Measurements from ENCODE around the gene HFM1.
"Not testable (repeated sequence)": the region's sequence is repeated elsewhere in the genome, so short reads cannot be mapped to it uniquely, and the experiment has no call there.

The HFM1 gene

GRCh38 chr1:91404151-91405012 is at the start of gene HFM1:
Gene HFM1 (minus strand): TSS chr1:91404837. CDS start chr1:91401082, 3,755 bp downstream.
- no peak for DNase-seq

GRCh38 chr1:91454136-91454535 is 49.5 kb upstream of the HFM1 start:
- no peak for DNase-seq

GRCh38 chr1:91450260-91450659 is 45.6 kb upstream of the HFM1 start:
- no peak for DNase-seq

- DNase-seq = not testable (repeated sequence)
These were observed 43.1 kb upstream of the HFM1 start for GRCh38 chr1:91447782-91448181.

- DNase-seq = not testable (repeated sequence)
These were observed 37.3 kb upstream of the HFM1 start for GRCh38 chr1:91441980-91442379.

- DNase-seq = no peak
These were observed 36.2 kb upstream of the HFM1 start for GRCh38 chr1:91440847-91441246.

DNA sequence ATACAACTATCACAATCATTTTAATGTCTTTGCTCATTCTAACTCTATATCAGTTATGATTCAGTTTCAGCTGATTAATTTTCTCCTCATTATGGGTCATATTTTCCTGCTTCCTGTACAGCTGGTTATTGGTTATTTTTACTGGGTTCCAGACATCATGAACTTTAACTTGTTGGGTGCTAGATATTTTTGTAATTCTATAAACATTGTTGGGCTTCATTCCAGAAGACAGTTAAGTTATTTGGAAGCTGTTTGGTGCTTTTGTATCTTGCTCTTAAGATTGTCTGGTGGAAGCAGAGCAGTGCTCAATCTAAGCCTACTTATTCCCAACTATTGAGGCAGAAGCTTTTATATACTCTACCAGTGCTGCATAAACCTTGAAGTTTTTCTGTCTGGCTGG is 34.4 kb upstream of the HFM1 start:
- DNase-seq = no peak

GRCh38 chr1:91428182-91428798 is 23.7 kb upstream of the HFM1 start:
- no peak for DNase-seq

GRCh38 chr1:91427741-91428140 is 23.1 kb upstream of the HFM1 start:
- DNase-seq = no peak

GRCh38 chr1:91422523-91422922 is 17.9 kb upstream of the HFM1 start:
- not testable (repeated sequence) for DNase-seq

DNA sequence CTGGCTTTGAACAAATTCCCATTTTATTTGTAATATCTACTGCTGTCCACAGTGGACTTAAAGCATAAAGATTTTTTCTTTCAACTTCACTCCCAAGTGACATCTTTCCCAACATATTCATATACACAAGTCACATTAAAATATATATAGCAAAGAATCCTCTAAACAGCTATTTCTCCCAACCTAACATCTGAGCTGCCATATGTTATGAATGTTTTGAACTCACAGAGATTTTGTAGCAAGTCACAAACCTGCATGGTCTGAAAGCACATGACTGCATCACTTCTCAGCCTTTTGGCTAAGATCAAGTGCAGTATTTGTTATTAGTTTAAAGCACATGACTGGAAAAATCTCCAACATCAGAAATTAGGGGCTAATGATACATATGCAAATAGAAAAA is 7.7 kb upstream of the HFM1 start:
- no peak for DNase-seq

- DNase-seq = no peak
These were observed 2.2 kb upstream of the HFM1 start for GRCh38 chr1:91406773-91407389.

DNA sequence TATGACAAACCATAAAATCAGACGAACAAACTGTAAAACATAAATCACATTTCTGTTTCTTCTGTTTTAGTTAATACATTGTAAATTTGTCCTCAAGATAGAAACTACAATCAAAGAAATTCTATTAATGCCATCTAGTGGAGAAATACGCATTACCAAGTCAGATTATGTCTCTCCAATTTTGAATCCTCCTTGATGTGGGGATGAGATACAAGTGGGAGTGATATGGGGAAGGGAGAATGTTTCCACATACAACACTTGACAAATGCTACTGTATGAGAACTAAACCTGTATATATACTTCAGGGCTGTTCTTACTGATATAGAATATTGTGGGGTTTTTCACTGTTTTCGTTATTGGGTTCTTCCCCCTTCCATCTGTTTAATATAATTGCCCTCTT is 2.6 kb downstream of the HFM1 start:
- DNase-seq = no peak

DNA sequence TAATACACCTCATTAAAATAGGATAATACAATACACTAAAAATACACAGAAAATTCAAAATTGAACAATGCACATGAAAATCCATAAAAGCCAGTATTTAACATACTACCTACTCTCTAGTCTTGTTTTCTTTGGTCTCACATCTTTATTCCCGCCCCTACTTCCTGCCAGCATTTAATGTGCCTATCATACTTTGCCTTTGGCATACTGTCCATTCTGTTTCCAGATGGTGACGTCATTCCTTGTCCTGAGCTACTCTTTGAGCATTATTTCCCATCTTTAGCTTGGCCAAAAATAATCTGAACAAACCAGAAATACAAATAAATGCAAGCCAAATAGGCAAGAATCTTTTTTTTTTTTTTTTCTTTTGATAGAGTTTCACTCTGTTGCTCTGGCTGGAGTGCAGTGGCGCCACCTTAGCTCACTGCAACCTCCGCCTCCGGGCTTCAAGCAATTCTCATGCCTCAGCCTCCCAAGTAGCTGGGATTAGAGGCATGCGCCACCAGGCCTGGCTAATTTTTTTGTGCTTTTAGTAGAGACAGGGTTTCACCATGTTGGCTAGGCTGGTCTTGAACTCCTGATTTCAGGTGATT is 4.4 kb downstream of the HFM1 start:
- no peak for DNase-seq

DNA sequence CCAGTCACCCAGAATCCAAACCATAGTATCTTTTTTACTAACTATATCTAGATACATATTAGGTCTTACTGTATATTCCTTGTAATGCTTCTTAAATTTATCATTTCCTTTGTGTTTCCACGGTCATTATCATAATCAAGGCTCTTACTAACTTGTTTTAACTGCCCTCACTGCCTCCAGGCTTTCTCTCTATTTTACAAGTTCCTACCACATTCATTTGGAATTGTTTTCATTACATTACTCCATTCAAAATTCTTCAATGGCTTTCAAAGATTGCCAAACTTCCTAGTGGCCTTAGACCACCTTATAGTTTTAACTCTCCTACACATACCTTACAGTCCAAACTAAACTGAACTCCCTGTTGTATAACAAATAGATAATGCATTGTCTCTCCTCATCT is 6.3 kb downstream of the HFM1 start:
- DNase-seq = no peak

DNA sequence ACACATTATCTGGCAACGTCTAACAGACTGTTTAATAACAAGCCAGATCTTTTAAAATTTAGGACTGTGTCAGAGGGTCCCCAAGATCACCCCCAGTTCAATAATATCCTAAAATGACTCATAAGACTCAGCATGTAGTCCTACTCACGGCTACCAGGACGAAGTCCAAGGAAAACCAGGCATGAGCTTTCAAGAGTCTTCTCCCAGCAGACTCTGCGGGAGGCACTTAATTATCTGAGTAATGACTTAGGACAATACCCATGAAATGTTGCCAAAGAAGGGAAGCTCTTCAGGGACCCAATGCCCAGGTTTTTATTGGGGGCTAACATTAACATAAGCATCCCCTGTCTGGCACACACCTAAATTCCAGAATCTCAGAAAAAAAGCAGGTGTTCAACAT is 7.0 kb downstream of the HFM1 start:
- DNase-seq = no peak

DNA sequence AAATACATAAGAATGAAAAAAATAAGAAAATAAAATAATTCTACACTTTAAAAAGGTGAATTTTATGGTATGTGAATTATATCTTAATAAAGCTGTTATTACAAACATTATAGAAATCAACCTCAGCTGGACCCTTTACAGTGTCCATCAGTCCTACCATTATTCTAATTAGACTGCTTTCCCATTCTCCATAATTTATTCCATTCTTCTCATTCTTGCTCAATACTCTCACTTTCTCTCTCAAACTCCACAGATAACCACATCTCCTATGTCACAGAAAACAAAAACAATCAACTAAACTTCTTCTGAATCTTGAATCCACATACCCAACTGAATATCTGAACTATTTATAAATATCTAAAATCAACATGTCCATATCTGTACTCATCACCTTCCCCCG is 11.6 kb downstream of the HFM1 start:
- DNase-seq = no peak

DNA sequence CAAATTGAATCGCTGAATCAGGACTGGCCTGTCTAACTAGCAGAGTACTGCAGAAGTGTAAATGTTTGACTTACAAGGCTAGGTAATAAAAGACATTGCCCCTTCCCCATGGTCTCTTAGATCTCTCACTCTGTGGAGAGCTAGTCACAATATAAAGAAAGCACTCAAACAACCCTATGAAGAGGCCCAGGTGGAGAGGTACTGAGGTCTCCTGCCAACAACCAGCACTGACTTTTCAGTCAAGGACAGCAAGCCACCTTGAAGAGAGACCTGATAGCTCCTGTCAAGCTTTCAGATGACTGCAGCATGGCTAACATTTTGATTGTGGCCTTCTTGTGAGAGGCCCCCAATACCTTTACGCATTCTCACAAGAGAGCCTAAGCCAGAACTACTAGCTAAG is 18.5 kb downstream of the HFM1 start:
- no peak for DNase-seq

DNA sequence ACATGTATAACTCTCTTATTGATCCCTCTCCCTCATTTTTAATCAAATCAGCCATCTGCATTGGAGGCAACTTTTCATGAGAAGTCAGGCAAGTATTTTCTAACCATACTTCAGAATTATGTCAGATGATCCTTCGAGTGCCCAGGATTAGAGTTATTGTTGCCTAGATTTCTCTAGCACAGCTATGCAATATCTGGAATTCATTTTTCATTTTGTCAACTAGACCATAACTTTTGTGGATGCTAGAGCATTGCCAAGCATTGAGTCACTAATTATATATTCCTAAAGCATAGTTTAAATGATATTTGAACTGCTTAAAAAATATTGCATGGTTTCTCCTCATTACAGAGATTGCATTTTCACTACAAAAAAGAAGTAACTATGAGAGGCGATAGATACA is 21.2 kb downstream of the HFM1 start:
- DNase-seq = no peak

GRCh38 chr1:91381844-91382243 is 22.8 kb downstream of the HFM1 start:
- DNase-seq = no peak

DNA sequence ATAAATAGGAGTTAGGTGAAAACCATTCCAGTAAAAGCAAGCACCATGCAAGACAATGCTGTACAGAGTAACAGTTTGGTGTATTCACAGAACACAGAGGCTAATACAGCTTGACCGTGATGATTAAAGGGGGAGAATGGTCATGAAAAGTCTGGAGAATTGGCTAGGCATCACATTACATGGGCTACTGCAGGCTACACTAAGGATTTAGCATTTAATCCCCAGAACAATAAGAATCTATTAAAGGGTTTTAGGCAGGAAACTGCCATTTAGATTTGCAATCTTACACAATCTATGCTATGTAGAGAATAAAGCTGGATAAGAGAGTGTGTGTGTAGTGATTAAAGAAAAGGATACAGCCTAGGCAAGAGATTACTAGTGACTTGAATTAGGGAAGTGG is 30.6 kb downstream of the HFM1 start:
- no peak for DNase-seq

- not testable (repeated sequence) for DNase-seq
These were observed 32.4 kb downstream of the HFM1 start for GRCh38 chr1:91372230-91372629.

DNA sequence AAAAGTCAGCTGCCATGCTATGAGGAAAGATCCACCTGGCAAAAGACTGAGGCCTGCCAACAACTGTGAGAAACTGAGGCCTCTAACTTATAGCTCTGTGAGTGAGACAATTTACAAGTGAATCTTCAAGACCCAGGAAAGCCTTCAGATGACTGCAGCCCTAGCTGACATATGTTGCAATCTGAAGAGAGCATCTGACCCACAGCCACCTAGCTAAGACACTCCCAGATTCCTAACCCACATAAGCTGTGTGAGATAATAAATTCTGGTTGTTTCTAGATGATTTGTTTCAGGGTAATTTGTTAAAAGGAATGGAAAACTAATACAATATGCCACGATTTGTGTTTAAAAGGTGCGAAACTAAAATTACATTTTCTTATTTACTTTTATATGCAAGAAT is 55.1 kb downstream of the HFM1 start:
- DNase-seq = no peak

DNA sequence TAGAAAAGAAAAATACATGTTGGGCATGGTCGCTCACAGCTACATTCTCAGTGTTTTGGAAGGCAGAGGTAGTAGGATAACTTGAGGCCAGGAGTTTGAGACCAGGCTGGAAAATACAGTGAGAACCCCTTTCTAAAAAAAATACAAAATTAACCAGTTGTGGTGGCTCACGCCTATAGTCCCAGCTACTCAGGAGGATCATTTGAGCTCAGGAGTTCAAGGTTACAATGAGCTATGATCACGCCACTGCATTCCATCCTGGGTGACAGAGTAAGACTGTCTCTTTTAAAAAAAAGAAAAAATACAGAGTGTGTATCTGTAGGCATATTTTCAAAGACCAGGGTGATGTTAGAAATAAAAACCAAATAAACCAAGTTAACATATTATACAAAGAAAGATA is 57.8 kb downstream of the HFM1 start:
- no peak for DNase-seq

Data from MV-4-11 (cell line).